T-helper 9 cell (primary cell): ENCODE results near the gene LINC00305.

Source experiments
- DNase-seq: peaks from one replicate; pipeline ENCODE4 v3.0.0-alpha.2; 2020

LINC00305 gene

DNA sequence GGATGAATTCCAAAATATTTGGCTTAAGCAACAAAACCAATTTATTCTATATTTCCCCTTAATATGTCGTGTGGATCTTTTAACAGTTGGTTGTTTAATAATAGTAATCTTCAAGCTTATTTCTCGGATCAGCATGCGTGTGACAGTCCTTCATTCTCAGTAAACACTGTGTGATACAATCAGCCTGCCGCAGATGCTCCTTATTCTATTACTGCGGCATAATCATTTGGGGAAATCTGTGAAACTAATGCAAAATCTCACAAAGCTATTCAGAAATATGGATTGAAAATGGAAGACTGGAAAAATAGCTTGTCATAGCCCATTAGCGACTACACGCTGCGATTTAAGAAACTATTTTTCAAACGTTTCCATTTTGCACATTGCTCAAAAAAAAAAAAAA, 36.9 kb downstream of the LINC00305 start:
- DNase-seq: no peak

DNA sequence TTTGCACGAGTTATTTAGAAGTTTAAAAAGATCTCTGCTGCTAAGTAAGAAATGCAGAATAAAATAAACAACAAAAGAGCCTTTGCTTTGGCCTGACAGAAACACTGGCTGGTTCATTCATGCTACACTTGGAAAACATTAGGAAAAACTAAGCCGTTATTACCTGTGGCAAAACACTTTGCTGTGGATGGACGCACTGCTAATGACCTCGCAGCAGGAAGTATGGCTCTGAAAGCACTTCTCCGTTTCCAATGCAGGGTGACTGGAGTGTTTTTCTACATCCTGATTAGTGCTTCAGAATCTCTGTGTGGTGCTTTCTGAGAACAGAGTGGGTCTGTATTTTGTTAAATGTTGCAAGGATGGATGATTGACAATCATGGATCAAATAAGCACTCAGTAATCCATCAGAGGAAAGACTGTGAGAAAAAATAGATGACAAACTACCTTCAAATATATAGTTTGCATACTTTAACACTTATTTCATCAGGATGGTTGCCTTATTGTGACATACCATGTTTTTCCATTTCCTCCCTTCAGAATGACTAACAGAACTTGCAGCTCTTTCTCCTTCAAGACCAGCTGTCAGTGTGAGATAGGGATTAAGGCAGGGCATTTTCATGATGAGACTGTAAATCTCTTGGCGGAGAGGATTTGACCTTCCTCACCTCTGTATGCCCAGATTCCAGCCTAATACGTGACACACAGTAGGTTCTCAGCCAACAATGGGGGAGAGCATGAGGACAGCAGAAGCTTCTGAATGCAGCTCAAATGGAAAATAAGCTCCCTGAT, 38.0 kb downstream of the LINC00305 start:
- DNase-seq: no peak

DNA sequence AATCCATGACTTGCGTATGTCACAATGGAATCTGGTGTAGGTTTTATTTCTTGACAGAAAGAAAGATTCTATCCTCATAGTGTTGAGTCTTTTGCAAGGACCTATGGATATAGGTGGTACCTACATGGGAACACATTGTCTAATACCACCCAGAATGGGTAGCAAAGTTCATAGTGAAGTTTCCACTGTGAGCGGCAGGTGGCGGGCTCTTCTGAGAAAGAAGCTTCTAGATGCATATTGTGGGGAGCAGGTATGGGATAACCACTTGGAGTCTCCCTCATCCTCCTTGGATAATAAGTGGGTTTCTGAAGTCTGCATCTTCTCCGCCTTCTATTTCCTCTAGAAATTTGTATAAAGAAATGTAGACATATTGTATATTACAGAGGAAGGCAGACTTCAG, 44.9 kb downstream of the LINC00305 start:
- DNase-seq: no peak

DNA sequence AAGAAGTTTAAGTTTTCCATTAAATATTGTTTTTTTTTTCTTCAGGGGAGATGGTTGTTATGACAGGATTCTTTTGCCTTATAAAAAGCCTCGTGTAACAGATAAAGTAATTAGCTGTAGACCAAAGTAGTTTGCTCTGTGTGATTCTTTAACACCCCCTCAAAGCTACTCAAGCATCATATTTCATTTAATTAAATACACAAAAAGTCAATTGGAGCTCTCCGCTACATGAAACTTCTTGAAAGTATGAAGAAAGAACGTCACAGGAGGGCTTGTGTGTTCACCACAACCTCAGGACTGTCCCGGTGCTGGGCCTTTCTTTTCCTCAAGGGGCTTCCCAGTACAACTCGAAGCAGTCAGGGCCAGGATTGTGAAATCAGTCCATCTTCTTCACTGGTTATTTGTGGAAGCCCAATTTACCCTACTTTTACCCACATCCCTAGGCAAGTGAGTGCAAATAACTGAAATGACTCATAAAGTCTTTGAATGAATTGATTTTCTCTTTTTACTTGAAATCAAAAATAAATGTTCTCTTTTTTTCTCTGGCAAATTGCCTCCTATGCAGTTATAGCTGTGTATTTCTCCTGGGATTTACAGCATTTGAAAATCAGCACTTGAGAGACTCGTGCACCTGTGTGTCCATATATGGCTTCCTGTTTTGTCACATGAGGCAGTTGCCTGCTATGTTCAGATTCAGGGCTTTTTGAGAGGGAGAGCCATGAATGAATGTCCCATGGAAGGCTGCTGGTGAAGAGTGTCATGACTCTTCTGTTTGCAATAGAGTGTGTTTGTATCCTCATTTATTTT, 48.6 kb downstream of the LINC00305 start:
- DNase-seq: no peak

DNA sequence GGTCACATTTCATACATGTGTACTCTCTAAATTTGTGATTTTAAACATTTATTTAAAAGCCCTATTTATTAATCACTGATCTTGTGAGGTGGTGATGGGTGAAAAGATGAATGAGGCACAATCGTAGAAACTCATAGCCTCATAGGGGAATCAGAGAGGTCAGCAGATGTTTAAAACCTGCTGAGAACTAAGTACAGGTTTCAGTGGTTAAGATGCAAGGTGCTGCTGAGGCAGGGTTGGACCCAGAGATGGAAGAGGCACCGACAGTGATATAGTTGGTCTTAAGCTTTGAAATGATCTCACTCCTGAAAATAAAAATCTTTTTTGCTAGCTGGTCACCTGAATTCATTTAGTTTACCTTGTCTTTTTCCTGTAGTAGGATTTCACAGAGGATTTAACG, 49.6 kb downstream of the LINC00305 start:
- DNase-seq: no peak

DNA sequence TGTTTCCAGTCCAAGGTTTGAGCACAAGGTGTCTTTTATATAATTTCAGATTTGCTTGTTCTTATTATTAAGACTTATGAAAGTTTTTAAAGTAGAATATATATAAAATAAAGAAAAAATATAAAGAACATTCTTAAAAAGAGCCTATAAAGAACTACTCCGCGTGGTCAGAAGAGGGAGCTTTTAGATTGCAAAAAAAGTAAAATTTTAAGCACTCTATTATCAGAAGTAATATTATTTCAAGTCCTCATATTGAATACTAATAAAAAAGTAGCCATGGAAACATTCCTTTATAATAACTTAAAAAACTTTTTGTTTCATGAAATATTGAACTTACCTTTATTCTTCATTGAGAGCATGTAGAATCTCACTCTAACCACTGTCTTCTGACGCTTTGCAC, 51.4 kb downstream of the LINC00305 start:
- DNase-seq: no peak

DNA sequence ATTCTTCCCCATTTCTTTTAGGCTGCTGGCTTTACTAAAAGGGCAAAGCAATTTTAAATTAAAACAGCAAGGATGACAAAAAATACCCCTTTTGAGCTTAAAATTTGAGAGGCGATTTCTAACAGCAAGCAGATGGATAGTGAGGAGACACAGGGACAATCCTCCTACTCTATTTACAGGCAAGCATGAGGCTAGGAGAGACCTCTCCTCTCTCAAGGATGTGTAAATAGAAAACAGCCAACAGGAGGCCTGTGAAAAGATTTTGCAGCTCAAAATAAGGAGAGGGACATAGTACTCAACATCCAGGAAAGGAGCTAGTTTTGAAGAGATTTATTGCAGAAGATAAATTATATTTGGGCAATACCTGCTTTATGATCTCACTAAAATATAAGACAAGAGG, 53.8 kb downstream of the LINC00305 start:
- no peak for DNase-seq

DNA sequence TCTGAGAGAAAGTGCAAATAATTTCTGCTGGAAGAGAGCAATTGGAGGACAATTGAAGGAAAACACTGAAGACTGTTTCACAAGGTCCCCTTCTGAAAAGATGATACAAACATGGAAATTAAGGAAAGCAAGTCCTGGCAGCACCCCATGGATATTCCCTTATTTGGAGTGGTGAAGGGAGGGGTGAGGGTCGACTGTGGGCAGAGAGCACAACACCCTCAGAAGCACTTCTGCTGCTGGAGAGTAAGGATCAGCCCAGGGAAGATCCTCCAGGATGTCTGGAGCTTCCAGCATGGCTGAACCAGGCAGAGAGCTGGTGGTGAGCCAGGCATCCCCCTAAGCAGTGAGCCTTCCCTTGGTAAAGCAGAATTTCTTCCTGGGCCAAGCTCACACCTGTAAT, 54.7 kb downstream of the LINC00305 start:
- no peak for DNase-seq

DNA sequence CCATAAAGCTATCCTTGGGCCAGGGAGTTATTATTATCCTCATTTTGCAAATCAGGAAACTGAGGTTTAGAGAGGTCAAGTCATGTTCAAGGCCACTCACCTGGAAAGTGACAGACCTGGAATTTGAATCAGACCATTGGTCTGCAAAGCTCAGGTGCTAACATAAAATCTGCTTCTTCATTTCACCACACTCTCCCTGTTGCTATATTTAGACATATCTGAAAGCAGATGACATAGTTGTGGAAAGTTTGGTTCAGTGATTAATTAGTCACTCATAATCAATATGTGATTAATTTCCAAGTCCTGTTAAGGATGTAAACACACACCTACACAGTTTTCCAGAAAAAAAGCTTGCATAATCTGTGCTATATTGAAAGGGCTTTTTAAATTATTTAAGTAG, 57.4 kb downstream of the LINC00305 start:
- DNase-seq: no peak

DNA sequence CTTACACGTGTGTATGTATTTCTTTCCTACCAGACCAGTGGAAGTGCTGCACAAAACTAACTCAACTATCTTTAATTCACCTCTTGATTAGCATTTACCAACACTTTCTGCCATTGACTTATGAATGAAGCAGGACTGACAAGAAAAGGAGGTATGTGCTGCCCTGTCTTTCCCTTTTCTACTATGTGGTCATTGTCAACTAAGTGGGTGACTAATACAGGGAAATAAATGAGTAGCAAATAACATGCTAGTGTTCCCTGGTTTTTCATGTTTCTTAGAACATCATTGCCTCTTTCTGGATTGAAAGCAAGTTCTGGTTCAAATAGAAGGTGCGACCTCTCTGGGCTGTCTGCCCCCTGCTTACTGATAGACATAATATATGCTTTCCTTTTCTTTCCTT, 58.0 kb downstream of the LINC00305 start:
- no peak for DNase-seq

DNA sequence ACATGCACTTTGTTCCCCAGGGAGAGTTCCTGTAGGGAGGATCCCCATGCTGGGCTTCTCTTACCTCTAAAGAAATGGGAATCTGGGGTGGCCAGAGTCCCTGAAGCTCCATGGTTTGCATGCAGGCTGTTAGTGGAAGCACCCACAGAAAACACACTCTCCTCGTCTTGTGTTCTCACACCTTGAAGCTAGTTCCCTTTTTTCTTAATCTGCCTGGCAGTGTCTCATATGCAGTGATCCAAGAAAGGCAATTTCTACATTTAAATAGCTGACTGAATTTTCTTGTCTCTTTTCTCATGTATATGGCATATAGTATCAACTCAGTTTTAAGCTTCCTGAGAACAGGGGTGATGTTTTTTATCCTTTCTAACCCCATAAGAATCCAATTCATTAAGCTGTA, 65.0 kb downstream of the LINC00305 start:
- DNase-seq: no peak

DNA sequence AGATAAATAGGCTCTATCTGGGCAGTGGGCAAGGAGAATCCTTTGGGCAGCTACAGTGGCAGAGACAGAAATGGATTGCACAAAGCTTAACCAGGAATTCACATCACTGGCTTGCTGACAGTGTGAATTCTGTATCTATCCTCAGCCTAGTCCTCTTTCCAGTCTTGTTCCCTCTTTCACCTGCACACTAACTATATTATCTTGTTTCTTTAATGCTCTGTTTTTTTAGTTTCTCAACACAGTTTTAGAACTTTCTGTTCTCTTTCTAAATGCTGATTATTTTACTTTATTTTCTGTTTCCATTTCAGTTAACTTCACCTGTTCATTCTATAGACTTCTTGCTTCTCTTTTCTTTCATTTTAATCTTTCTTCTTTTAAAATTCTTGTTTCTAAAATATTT, 66.4 kb downstream of the LINC00305 start:
- no peak for DNase-seq

DNA sequence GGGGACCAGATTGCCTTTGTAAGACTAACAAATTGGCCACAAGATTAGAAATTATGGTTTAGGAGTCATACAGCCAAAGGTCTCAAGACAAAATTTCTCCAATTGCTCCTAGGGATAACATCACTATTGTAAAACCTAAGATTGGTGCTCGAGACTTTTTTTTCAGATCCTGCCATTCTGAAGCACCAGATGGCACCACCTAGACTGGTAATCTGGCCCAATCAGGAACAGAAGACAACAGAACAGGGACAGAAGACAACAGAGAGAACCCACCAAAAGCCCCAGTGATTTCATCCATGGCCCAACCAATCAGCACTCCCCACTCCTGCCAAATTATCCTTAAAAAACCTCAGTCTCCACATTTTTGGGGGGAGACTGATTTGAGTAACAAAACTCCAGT, 66.8 kb downstream of the LINC00305 start:
- no peak for DNase-seq

DNA sequence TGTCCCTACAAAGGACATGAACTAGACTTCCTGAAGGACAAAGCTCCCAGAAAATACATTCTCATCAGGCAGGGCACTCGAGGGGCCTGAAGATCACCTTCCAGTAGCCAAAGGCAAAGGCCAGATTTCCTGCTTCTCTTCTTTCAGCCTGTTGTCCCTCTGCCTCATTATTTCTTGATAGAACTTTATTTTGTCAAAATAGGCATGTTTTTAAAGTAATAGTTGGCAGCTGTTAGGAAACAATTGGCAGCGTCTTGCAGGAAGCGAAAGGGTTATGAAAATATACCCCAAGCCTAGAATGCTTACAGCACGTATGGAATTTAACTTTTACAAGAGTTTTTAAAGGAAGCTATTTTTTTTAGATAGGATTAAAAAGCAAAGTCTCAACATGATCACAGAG, 74.9 kb downstream of the LINC00305 start:
- DNase-seq: no peak

DNA sequence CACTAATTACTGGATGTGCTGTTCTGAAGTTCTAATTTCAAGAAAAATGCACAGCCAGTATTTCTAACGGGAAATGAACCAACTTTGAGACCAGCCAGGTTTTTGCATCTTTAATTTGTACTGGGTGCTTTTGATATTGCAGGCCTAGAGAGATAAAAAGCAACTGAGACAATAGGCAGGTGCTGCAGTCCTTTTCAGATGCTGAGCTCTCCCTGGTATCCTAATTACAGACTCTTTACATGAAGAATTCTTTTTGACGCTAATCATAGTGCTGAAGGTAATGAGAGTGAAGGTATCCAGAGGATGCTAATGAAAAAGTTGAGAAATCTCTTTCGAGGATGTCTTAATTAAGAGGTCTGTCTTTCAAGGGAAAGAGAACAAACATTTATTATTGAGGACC, 93.9 kb downstream of the LINC00305 start:
- no peak for DNase-seq

DNA sequence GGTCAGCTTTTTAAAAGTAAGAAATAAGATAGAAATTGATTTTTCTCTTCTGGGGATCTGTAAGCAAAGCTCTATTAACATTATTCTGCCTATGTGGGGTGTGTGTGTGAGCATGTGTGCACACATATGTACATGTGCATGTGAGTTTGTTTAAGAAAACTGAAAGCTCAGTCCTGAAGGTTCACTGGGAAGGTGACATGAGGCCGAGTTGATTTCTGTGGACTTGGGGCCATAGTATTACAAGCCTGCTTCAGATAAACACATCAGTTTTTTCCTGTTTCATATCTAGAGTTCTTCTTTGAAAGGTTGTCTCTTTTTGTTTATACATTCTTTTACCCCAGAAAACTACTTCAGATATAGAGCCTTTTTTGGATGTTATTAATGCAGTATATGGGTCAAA, 95.6 kb downstream of the LINC00305 start:
- no peak for DNase-seq

DNA sequence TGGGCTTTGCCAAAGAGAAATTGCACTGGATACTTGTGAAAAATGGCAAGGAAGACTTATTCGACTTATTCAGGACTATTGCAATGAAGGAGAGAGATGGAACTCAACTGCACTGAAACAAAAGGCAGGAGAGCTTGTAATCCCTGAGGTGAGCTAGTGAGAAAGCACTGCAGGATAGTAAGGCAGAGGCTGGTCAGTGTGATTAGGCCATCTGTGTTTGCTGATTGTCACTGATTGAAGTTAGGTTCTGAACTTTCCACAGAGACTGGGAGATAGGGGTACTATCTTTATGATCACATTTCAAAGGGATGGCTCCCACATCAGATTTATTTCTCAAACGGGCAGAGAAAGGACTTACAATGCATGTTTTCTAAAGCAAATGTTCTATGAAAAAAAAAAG, 96.1 kb downstream of the LINC00305 start:
- DNase-seq: no peak

DNA sequence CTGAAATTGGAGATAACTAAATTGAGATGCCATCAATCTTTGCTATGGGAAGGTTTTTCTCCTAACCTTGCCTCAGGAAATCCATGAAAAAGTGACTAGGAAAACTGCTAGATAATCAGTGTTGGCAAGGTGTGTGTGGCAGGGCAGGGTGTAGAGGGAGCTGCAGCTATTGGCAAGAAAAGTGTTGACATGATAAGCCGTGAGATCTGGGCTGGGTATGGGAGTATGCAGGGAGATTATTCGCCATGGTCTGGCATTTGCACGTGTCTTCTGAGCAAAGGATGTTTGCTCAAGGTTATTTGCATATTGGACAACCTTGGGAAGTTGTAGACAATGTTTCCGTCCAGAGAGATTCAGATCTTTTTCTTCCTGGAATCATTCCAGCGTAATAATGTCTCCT, 104.3 kb downstream of the LINC00305 start:
- no peak for DNase-seq

DNA sequence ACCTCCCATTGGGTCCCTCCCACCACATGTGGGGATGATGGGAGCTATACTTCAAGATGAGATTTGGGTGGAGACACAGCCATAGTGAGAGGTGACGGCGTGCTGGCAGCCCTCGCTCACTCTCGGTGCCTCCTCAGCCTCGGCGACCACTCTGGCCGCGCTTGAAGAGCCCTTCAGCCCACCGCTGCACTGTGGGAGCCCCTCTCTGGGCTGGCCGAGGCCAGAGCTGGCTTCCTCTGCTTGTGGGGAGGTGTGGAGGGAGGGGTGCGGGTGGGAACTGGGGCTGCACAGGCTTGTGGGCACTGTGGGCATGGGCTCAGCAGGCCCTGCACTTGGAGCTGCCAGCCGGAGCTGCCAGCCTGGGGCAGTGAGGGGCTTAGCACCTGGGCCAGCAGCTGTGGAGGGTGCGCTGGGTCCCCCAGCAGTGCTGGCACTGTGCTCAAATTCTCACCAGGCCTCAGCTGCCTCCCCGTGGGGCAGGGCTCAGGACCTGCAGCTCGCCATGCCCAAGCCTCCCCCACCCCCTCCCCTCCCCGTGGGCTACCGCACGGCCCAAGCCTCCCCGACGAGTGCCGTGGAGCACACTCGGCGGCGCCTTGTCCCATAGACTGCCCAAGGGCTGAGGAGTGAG, 106.0 kb downstream of the LINC00305 start:
- no peak for DNase-seq

DNA sequence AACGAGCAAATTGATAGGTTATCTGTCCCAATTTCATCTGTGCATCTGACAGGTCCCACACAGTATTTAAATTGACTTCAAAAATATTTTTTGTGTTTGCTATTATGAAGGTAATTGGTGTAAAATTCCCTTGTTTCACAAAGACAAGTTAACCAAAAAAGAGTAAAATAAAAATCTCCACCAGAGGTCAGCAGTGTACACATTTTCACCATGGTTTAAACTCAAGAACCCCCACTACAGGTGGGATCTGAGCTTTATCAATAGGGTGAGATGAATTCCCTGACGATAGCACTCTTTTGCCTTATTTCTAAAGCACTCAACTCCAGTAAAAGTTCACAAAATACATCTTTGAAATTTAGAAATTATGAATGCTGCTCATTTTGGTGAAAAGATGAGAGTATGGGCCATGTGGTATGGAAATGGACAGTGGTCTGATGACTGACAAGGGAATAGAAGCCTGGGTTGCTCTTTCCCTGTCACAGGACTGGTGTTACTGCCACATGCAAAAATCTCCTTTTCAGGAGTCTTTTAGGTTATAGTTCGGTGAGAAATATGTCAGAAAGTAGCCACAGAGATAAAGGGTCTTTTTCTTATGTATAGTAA, 111.0 kb downstream of the LINC00305 start:
- DNase-seq: no peak

DNA sequence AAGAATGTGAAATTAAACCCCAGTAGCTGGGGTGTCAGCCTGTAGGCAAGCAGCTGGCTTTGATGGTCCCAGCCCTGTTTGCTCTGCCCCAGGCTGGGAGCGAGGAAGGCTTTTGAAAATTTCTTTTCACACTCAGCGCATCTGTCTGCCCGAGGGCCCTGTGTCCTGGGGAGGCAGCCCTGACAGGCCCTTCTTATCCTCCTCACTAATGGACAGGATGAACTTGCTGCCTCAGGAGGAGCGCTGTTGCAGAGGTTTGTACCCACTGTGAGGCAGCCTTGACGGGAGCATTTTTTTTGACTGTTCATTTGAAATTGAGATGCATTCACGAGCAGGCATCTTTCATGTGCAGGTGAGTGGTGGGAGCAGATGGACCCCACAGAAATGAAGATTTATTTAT, 116.6 kb downstream of the LINC00305 start:
- DNase-seq: no peak

DNA sequence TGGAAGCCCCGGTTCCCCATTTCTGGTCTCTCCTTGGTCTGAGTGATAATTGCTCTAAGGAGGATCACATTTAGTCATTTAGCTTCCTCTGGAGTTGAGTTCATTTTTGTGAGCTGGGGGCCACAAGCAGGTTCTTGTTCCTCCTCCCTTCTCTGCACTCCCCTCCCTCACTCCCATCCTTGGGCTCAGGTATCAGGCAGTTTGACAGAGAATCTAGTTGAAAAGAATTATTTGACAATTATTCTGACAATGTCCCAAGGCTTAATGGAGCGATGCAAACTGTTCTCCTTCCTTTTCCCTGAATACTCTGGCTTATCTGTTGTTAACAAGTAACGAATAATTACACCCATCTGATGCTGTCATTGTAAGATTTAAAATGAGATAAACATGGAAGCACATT, 117.5 kb downstream of the LINC00305 start:
- DNase-seq: no peak
